Endothelial cell of hepatic sinusoid (primary cell): Measurements from ENCODE around the gene NINJ1.

Experiments used
- in situ Hi-C: cut with HindIII; loops from 2 replicates; pipeline ENCODE4 v1.10.0; 2017; ENCODE audit warnings: low sequenced_read_pairs

NINJ1 gene

DNA sequence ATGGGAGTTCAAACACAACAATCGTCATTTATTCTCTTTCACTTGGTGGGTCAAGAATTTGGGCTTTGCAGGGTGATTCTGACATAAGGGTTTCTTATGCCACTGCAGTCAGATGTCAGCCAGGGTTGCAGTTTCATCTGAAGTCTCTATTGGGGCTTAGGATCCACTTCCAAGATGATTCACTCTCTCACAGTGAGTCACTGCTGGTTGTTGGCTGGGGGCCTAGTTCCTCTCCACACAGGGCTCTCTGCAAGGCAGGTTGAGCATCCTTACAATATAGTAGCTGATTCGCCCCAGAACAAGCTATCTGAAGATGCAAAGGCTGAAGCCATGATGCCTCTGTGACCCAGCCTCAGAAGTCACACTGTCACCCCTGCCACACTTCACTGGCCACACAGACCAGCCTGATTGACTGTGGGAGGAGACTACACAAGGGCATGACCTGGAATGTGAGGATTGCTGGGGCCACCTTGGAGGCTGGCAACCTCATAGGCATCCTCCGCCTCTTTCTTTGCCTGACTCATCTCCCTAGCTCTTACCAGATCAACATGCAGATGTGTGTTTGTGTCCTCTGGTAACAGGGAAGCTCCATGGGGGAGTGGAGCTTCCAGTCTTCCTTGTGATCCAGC, 42.5 kb downstream of the NINJ1 start:
- in situ Hi-C loops, result no loop called here

DNA sequence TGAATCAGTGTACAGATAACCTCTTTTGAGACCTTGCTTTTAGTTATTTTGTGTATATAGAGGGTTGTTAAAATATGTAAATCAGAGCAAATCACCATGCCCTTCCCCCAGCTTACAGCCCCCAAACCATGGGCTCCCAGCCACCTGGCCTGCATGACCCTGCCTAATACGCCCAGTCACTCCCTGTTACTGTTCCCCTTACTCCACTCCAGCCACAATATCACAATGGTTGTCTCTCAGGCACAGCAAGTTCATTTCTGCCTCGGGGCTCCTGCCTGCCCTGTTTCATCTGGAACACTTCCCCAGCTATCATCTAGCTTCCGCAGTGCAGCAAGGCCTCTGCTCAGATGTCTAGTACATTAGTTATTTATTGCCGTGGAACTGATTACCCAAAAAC, 43.0 kb downstream of the NINJ1 start:
- in situ Hi-C loops, result no loop called here

DNA sequence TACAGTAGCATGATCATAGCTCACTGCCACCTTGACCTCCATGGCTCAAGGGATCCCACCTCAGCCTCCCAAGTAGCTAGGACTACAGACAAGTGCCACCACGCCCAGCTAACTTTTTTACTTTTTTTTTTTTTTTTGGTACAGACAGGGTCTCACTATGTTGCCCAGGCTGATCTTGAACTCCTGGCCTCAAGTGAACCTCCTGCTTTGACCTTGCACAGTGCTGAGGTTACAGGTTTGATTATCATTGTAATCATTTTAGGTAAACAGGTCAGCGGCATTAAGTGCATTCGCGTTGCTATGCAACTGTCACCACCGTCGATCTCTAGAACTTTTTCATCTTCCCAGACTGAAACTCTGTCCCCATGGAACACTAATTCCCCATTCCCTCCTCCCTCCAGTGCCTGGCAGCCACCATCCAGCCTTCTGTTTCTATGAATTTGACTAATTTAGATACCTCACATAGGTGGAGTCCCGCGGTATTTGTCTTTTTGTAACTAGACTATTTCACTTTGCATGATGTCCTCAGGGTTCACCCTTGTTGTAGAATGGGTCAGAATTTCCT, 43.9 kb downstream of the NINJ1 start:
- in situ Hi-C loops, result no loop called here

- in situ Hi-C loops, result no loop called here
Measured at GRCh38 chr9:93089481-93089991, 44.5 kb downstream of the NINJ1 start.

- in situ Hi-C loops, result no loop called here
Measured at GRCh38 chr9:93089024-93089423, 45.0 kb downstream of the NINJ1 start.

- in situ Hi-C loops, result no loop called here
Measured at GRCh38 chr9:93088656-93089015, 45.4 kb downstream of the NINJ1 start.

- in situ Hi-C loops, result no loop called here
Measured at GRCh38 chr9:93087971-93088655, 45.9 kb downstream of the NINJ1 start.

DNA sequence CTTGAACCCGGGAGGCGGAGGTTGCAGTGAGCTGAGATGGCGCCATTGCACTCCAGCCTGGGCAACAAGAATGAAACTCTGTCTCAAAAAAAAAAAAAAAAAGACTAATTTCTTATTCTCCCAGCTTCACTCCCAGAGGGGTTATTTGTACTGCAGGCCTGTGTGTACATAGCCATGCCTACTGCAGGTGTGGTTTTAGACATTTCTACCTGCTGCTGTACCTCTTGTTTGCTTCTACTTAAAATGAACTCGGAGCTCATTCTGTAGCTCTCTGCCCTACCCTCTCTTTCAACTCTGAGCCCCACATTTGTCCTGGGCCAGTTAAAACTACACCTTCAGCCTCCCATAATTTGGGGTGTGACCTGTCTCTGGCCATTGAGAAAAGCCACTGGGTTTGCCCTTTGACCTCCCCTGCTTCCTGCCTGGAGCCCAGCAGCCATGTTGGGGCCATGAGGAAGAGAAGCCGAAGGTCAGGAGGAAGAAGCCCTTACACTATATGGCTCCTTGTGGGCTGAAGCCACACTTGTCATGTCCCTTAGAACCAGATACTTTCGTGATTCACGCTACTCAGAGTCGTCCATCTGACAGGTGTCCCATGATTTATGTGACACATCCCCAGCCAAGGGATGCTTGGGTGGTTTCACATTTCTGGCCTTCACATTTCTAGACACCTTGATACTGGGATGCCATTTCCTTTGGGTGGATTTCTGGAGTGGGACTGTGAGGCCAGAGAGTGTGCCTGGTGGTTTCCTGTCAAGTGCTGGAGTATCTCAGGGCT, 47.4 kb downstream of the NINJ1 start:
- in situ Hi-C loops, result no loop called here

GRCh38 chr9:93085676-93086075, 48.4 kb downstream of the NINJ1 start:
- in situ Hi-C loops, result no loop called here

GRCh38 chr9:93084471-93084881, 49.6 kb downstream of the NINJ1 start:
- in situ Hi-C loops, result no loop called here

DNA sequence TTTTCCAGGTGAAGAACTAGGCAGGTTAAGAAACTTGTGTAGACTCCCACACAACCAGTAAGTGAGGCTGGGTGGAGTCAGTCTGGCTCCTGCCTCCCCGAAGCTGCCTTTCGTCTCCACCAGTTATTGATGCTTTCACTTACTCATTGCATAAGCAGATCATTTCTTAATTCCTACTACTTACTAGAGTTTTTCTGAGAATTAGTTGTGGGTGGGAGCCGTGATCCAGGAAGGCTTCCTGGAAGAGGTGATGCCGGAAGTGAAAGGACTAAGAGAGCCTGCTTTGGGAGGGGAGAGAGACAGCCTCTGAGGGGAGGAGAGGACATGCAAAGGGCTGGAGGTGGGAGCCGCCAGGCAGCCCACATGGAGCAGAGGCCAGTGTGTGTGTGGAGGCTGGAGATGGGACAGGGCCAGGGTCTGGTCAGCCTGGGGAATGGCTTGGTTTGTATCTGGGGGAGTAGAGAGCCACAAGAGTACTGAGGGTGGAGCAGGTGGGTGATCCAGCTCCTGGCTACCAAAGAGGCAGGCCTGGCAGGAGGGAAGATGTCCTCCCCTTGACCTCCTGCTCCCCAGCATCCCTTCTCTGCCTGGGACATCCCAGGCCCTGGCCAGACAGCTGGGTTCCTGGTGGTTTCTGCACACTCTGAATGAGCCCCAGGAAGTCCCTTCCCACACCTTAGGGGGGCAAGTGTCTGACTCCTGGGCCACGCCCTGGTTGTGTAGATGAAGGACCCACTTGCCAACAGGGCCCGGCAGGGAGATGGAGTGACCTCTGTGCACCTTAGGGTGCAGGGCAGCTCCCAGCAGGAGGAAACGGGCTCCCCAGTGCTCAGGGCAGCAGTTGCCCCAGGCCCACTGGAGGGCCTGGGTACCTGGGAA, 50.2 kb downstream of the NINJ1 start:
- in situ Hi-C loops, result no loop called here

GRCh38 chr9:93082841-93083411, 51.1 kb downstream of the NINJ1 start:
- in situ Hi-C loops, result no loop called here

GRCh38 chr9:93081931-93082330, 52.1 kb downstream of the NINJ1 start:
- in situ Hi-C loops, result no loop called here

GRCh38 chr9:93081081-93081529, 52.9 kb downstream of the NINJ1 start:
- in situ Hi-C loops, result no loop called here

DNA sequence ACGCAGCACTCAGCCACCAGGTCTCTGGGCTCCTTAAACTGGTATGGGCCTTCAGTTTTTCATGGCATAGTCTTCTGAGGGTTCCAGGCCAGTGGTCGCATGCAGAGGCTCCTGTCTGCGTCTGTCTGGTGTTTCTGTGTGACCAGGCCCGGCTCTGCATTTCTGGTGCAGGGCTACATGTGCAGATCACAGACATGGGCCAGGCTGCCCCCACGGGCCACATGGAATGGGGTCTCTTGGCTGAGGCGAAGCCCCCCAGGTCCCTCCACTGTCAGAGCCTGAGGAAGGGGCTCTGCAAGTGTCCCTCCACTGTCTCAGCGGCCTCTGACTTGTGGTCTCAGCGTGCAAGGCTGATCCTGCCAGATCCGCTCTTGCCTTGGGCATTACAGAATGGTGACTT, 53.6 kb downstream of the NINJ1 start:
- in situ Hi-C loops, result no loop called here

DNA sequence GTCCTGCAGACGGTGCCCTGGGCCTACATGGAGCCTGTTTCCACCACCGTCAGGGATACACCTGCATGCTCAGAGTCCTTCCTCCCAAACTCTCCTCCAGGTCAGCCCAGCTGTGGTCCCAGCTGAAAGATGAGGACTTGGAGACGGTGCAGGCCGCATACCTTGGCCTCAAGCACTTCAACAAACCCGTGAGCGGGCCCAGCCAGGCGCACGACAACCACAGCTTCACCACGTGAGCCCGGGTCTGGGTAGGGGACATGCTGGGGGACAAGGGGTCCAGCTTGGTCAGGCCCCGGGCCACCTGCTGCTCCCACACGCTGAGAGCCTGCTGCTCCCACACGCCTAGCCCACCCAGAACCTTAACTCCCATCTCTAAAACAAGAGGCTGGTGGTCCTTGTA, 54.7 kb downstream of the NINJ1 start:
- in situ Hi-C loops, result no loop called here

DNA sequence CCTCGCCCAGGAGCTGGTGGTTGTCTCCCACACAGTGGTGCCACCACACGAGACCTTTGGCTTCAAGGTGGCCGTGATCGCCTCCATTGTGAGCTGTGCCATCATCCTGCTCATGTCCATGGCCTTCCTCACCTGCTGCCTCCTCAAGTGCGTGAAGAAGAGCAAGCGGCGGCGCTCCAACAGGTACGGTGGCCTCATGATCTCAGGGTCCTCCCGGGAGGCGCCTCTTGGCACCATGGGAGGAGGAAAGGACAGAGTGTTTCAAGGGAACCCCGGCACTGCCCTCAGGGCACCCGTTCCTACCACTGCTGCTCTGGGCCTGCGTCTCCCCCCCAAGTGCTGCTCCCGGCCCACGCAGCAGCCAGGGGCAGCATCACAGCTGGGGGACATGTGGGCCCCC, 56.2 kb downstream of the NINJ1 start:
- in situ Hi-C loops, result no loop called here

GRCh38 chr9:93077367-93077766, 56.7 kb downstream of the NINJ1 start:
- in situ Hi-C loops, result no loop called here

GRCh38 chr9:93076792-93077128, 57.3 kb downstream of the NINJ1 start:
- in situ Hi-C loops, result no loop called here

DNA sequence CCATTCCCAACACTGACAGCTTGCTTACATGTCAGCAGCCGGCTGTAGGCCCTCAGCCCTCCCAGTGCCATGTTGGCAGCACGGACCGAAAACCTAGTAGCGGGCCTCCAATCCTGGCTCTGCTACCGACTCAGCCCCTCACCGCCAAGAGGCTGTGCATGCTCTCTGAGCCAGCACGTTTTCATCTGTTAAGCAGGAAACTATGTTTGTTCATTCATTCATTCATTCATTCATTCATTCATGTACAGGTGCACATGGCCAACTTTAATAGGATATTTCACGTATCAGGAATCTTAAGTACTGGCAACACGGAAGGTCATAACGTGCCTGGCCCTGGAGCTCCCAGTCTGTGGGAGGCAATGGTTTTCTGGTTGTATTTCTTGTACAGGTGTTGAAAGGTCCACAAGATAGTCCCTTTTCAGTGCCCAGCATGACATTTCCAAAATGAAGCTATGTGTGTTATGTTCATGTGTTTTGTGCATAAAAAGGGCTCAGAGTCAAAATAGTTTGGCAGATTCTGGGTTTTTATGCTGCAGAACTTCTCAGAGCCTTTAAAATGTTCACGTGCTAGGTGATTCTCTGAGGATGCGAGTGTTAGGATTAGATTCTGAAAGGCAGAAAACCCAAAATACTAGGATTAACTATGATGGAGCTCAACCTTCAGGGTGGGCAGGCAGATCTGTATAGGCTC, 57.8 kb downstream of the NINJ1 start:
- in situ Hi-C loops, result no loop called here
